Measurements from ENCODE around the gene SCUBE2.
"Not testable (repeated sequence)": the region's sequence is repeated elsewhere in the genome, so short reads cannot be mapped to it uniquely, and the experiment has no call there.

SCUBE2 gene

GRCh38 chr11:9003573-9004182 lies 87.7 kb downstream of the SCUBE2 start, which contains the start of gene NRIP3:
Gene NRIP3, minus strand, starts transcription at chr11:9004001. Its CDS starts 66 bp downstream, at chr11:9003935.
- peak; percentile 92 for DNase-seq

- peak; percentile 44 for DNase-seq
Observed at GRCh38 chr11:9002920-9003572, 88.4 kb downstream of the SCUBE2 start.

GRCh38 chr11:9001736-9002135 lies 89.7 kb downstream of the SCUBE2 start:
- DNase-seq = no peak

- DNase-seq = no peak
Observed at GRCh38 chr11:8998017-8998416, 93.4 kb downstream of the SCUBE2 start.

GRCh38 chr11:8997451-8997850 lies 93.9 kb downstream of the SCUBE2 start:
- no peak for DNase-seq

GRCh38 chr11:8989453-8989852 lies 101.9 kb downstream of the SCUBE2 start:
- no peak for DNase-seq

- no peak for DNase-seq
Observed at GRCh38 chr11:8988329-8989234, 102.8 kb downstream of the SCUBE2 start.

- no peak for DNase-seq
Observed at GRCh38 chr11:8987446-8987845, 104.0 kb downstream of the SCUBE2 start.

GRCh38 chr11:8986772-8987171 lies 104.6 kb downstream of the SCUBE2 start:
- DNase-seq = not testable (repeated sequence)

GRCh38 chr11:8985462-8985861 lies 105.9 kb downstream of the SCUBE2 start:
- DNase-seq = no peak

GRCh38 chr11:8983552-8983951 lies 107.8 kb downstream of the SCUBE2 start:
- DNase-seq = no peak

GRCh38 chr11:8980485-8980884 lies 110.9 kb downstream of the SCUBE2 start:
- no peak for DNase-seq

GRCh38 chr11:8979365-8979764 lies 112.0 kb downstream of the SCUBE2 start:
- not testable (repeated sequence) for DNase-seq

GRCh38 chr11:8973121-8973520 lies 118.3 kb downstream of the SCUBE2 start:
- no peak for DNase-seq

GRCh38 chr11:8971924-8972316 lies 119.5 kb downstream of the SCUBE2 start:
- no peak for DNase-seq

GRCh38 chr11:8971196-8971923 lies 120.0 kb downstream of the SCUBE2 start:
- no peak for DNase-seq
